ENCODE data around the gene FGD2.

DNA sequence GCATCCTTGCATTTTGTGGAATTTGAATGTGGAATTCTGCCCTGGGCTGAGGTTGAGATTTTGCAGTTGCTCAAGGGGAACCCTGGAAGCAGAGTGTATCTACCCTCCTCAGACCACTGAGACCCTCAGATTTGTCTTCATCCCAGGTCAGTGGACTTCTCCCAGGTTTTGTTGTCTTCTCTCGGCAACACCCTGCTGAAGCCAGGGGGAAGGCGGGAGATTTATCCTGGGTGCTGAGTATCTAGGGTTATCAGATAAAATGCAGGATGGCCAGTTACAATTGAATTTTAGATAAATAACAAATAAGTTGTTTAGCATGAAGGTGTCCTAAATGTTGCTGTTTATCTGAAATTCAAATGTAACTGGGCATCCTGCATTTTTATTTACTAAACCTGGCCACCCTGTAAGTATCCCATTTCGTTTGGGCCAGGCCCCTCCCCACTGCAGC is 43.0 kb downstream of the FGD2 start:
- no peak for TF ChIP-seq POLR2A (IDR thresholded peaks at IDR 0.05)
- TF ChIP-seq, protein P1, sequence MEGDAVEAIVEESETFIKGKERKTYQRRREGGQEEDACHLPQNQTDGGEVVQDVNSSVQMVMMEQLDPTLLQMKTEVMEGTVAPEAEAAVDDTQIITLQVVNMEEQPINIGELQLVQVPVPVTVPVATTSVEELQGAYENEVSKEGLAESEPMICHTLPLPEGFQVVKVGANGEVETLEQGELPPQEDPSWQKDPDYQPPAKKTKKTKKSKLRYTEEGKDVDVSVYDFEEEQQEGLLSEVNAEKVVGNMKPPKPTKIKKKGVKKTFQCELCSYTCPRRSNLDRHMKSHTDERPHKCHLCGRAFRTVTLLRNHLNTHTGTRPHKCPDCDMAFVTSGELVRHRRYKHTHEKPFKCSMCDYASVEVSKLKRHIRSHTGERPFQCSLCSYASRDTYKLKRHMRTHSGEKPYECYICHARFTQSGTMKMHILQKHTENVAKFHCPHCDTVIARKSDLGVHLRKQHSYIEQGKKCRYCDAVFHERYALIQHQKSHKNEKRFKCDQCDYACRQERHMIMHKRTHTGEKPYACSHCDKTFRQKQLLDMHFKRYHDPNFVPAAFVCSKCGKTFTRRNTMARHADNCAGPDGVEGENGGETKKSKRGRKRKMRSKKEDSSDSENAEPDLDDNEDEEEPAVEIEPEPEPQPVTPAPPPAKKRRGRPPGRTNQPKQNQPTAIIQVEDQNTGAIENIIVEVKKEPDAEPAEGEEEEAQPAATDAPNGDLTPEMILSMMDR (IDR thresholded peaks at IDR 0.05): no peak
